GM23338 (cell line): ENCODE data around the gene MERTK. TPM values are rescaled to one million over a fixed set of nuclear protein-coding genes. Genes with fewer than 3 reads are reported as not detected.

Experiments
- ATAC-seq: fragments of 200-7000 bp; cut with Tn5 transposase; 3 replicates; pipeline ENCODE4 v1.9.1; 2020
- DNase-seq: peaks from one replicate; pipeline ENCODE4 v3.0.0-alpha.2; 2015; ENCODE audit warnings: low spot score
- H2AFZ ChIP-seq: fragments of 200-600 bp; sonication (generic); 2 replicates; pipeline ENCODE4 v1.8.0; 2016; ENCODE audit warnings: antibody characterized with exemption, mild to moderate bottlenecking, moderate library complexity
- H3F3A ChIP-seq: fragments of 200-600 bp; sonication (generic); replicated peaks from 2 replicates; pipeline ENCODE4 v1.8.0; 2017; ENCODE audit warnings: antibody characterized with exemption, mixed run types, low read depth
- H3K27ac ChIP-seq: fragments of 200-600 bp; sonication (generic); 2 replicates; pipeline ENCODE4 v1.6.1; 2016; ENCODE audit warnings: low read depth
- H3K27me3 ChIP-seq: fragments of 200-600 bp; sonication (generic); 2 replicates; pipeline ENCODE4 v1.8.0; 2016; ENCODE audit warnings: mild to moderate bottlenecking, mixed run types, moderate library complexity; ENCODE audit not compliant: insufficient read depth
- H3K36me3 ChIP-seq: fragments of 200-600 bp; sonication (generic); 2 replicates; pipeline ENCODE4 v1.8.0; 2016; ENCODE audit warnings: mild to moderate bottlenecking; ENCODE audit not compliant: insufficient read depth
- H3K4me1 ChIP-seq: fragments of 200-600 bp; sonication (generic); 2 replicates; pipeline ENCODE4 v1.8.0; 2016; ENCODE audit warnings: mild to moderate bottlenecking, moderate library complexity; ENCODE audit not compliant: insufficient read depth
- H3K4me2 ChIP-seq: fragments of 200-600 bp; sonication (generic); 2 replicates; pipeline ENCODE4 v1.7.1; 2017; ENCODE audit warnings: mixed run types
- H3K4me3 ChIP-seq: fragments of 200-600 bp; sonication (generic); 2 replicates; pipeline ENCODE4 v1.6.1; 2016; ENCODE audit warnings: mixed run types
- H3K79me2 ChIP-seq: fragments of 200-600 bp; sonication (generic); replicated peaks from 2 replicates; pipeline ENCODE4 v1.8.0; 2017; ENCODE audit warnings: mild to moderate bottlenecking; ENCODE audit not compliant: insufficient read depth
- H3K9me2 ChIP-seq: fragments of 200-600 bp; sonication (generic); 2 replicates; pipeline ENCODE4 v1.8.0; 2017; ENCODE audit not compliant: insufficient read depth
- H4K20me1 ChIP-seq: fragments of 200-600 bp; sonication (generic); replicated peaks from 2 replicates; pipeline ENCODE4 v1.8.0; 2017; ENCODE audit warnings: mild to moderate bottlenecking; ENCODE audit not compliant: insufficient read depth
- H3K27ac Mint-ChIP-seq: 2 replicates; pipeline ENCODE4 v1.8.0; 2020; ENCODE audit warnings: inconsistent platforms, mild to moderate bottlenecking, moderate library complexity, mixed read lengths
- H3K27me3 Mint-ChIP-seq: 3 replicates; pipeline ENCODE4 v1.8.0; 2022; ENCODE audit warnings: low read depth, mild to moderate bottlenecking, moderate library complexity, mixed read lengths, inconsistent platforms; ENCODE audit not compliant: insufficient read depth, poor library complexity
- H3K36me3 Mint-ChIP-seq: 3 replicates; pipeline ENCODE4 v1.8.0; 2021; ENCODE audit warnings: low read depth, mild to moderate bottlenecking, inconsistent platforms, moderate library complexity, mixed read lengths
- H3K4me1 Mint-ChIP-seq: 3 replicates; pipeline ENCODE4 v1.8.0; 2020; ENCODE audit warnings: mild to moderate bottlenecking, inconsistent platforms, mixed read lengths
- H3K4me3 Mint-ChIP-seq: 3 replicates; pipeline ENCODE4 v1.8.0; 2021; ENCODE audit warnings: moderate library complexity, mild to moderate bottlenecking, inconsistent platforms, mixed read lengths
- H3K9me3 Mint-ChIP-seq: 3 replicates; pipeline ENCODE4 v1.8.0; 2020; ENCODE audit warnings: moderate library complexity, mild to moderate bottlenecking, inconsistent platforms, mixed read lengths
- EZH2phosphoT487 ChIP-seq: fragments of 200-600 bp; sonication (generic); IDR thresholded peaks from one replicate; pipeline ENCODE4 v1.8.1; 2018; ENCODE audit warnings: antibody characterized with exemption; ENCODE audit not compliant: unreplicated experiment
- POLR2AphosphoS5 ChIP-seq: IDR thresholded peaks from 2 replicates; pipeline ENCODE4 v1.6.1; 2016; ENCODE audit warnings: antibody characterized with exemption, low read depth
- STAT1 ChIP-seq: IDR thresholded peaks from one replicate; pipeline ENCODE4 v1.6.1; 2016; ENCODE audit warnings: antibody characterized with exemption; ENCODE audit not compliant: unreplicated experiment
- polyA plus RNA-seq: library from polyadenylated mRNA; unstranded; fragments of >200 nt; fragmentation: Nextera tagmentation; extraction: Ambion mirVana; gene quantifications from 2 replicates; pipeline ENCODE4 v1.2.1, GENCODE V29; 2016
- total RNA-seq: library from RNA; depleted of rRNA; stranded (reverse); fragments of >200 nt; shearing (Covaris generic); gene quantifications from 2 replicates; pipeline ENCODE4 v1.2.3, GENCODE V29; 2014
- TF ChIP-seq, protein P1 (sequence below): fragments of 250-450 bp; sonication (Bioruptor Pico); IDR thresholded peaks from 2 replicates; pipeline ENCODE4 v1.5.0; 2020; ENCODE audit warnings: mild to moderate bottlenecking, moderate library complexity
- TF ChIP-seq, protein P2 (sequence below), 2 experiments: fragments of 200-600 bp in 1 of 2; sonication (generic) in 1 of 2; conservative IDR thresholded peaks; 2 replicates each; pipeline versions ENCODE4 v1.5.1 to v1.6.1; 2016 to 2017; ENCODE audit warnings: antibody characterized with exemption in 2 of 2, low read depth in 2 of 2, mild to moderate bottlenecking in 2 of 2, moderate library complexity in 1 of 2

Gene MERTK
- total and polyA plus RNA-seq, 2 experiments from 2014 or later: 3.0 to 9.0 TPM

DNA sequence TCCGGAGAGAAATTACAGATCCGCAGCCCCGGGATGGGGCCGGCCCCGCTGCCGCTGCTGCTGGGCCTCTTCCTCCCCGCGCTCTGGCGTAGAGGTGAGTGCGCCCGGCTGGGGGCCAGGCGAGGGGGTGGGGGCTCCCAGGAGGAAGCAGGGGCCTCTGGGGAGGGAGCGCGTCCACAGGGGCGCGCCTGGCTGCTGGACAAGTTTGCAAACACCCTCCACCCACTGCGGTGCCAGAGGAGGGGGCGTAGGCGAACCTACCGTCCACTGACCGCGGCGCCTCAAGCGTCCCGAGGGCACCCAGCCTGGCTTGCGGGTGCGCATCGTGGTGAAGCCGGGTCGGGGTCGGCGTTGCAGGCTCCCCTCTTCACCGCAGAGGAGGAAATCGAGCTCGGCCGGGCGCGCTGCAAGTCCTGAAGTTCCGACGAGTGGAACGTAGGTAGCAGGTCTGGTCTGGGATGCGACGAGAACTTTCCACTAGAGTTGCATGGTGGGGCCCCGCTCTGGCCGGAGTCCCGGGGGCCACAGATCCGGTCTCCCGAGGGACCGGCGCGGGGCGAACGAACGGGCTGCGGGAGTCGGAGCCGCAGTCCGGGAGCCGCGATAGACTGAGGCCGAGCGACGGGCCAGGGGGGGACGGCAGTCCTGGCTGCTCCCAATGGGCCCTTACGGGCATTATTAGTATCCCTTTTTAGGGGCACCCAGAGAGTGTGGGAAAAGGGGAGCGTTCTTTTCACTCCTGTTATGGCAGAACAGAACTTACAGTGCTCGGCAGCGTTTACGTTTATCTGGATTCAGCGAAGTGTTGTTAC is 502 bp downstream of the MERTK start (continued):
- TF ChIP-seq EZH2phosphoT487 (no peak), STAT1 (no peak)
- TF ChIP-seq, protein P1, sequence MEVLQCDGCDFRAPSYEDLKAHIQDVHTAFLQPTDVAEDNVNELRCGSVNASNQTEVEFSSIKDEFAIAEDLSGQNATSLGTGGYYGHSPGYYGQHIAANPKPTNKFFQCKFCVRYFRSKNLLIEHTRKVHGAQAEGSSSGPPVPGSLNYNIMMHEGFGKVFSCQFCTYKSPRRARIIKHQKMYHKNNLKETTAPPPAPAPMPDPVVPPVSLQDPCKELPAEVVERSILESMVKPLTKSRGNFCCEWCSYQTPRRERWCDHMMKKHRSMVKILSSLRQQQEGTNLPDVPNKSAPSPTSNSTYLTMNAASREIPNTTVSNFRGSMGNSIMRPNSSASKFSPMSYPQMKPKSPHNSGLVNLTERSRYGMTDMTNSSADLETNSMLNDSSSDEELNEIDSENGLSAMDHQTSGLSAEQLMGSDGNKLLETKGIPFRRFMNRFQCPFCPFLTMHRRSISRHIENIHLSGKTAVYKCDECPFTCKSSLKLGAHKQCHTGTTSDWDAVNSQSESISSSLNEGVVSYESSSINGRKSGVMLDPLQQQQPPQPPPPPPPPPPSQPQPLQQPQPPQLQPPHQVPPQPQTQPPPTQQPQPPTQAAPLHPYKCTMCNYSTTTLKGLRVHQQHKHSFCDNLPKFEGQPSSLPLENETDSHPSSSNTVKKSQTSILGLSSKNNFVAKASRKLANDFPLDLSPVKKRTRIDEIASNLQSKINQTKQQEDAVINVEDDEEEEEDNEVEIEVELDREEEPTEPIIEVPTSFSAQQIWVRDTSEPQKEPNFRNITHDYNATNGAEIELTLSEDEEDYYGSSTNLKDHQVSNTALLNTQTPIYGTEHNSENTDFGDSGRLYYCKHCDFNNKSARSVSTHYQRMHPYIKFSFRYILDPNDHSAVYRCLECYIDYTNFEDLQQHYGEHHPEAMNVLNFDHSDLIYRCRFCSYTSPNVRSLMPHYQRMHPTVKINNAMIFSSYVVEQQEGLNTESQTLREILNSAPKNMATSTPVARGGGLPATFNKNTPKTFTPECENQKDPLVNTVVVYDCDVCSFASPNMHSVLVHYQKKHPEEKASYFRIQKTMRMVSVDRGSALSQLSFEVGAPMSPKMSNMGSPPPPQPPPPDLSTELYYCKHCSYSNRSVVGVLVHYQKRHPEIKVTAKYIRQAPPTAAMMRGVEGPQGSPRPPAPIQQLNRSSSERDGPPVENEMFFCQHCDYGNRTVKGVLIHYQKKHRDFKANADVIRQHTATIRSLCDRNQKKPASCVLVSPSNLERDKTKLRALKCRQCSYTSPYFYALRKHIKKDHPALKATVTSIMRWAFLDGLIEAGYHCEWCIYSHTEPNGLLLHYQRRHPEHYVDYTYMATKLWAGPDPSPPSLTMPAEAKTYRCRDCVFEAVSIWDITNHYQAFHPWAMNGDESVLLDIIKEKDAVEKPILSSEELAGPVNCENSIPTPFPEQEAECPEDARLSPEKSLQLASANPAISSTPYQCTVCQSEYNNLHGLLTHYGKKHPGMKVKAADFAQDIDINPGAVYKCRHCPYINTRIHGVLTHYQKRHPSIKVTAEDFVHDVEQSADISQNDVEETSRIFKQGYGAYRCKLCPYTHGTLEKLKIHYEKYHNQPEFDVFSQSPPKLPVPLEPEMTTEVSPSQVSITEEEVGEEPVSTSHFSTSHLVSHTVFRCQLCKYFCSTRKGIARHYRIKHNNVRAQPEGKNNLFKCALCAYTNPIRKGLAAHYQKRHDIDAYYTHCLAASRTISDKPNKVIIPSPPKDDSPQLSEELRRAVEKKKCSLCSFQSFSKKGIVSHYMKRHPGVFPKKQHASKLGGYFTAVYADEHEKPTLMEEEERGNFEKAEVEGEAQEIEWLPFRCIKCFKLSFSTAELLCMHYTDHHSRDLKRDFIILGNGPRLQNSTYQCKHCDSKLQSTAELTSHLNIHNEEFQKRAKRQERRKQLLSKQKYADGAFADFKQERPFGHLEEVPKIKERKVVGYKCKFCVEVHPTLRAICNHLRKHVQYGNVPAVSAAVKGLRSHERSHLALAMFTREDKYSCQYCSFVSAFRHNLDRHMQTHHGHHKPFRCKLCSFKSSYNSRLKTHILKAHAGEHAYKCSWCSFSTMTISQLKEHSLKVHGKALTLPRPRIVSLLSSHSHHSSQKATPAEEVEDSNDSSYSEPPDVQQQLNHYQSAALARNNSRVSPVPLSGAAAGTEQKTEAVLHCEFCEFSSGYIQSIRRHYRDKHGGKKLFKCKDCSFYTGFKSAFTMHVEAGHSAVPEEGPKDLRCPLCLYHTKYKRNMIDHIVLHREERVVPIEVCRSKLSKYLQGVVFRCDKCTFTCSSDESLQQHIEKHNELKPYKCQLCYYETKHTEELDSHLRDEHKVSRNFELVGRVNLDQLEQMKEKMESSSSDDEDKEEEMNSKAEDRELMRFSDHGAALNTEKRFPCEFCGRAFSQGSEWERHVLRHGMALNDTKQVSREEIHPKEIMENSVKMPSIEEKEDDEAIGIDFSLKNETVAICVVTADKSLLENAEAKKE (CRISPR knock-in tag): no peak

DNA sequence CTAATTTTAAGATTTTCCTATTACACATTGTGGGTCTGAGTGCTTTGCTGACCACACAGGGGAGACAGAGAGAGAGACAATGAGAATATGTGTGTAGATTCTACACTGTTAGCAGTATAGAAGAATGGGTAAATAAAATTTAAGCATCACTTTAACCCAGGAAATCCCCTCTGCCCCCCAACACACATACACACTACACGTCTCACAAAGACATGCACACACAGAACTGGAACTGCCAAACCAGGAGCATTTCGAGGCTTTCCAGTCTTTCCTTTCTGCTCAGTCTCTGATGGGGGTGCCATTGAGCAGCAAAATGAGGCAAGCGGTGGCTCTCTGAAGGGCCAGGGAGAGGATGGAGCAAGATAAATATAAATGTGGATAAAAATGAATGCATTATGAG is 2.5 kb downstream of the MERTK start:
- Mint-ChIP-seq H3K4me1 (peaks cover 41% of the 10 kb centered on the region), H3K27me3 (peaks cover 21% of the 10 kb centered on the region), H3K27ac (no peak overlapping the region), H3K4me3 (no peak overlapping the region), H3K9me3 (no peaks in the 10 kb centered on the region), H3K36me3 (no peaks in the 10 kb centered on the region; the same call in 2 of the 3 replicates)
- Histone ChIP-seq H3K4me2 (0 out of 2 replicates have a peak overlapping the region, but pooled peaks have one; percentile 23), H3K79me2 (no peaks in the 10 kb centered on the region; the same call in 1 of the 2 replicates), H3K4me1 (peaks cover 41% of the 10 kb centered on the region), H4K20me1 (peaks cover 9% of the 10 kb centered on the region; the same call in 1 of the 2 replicates), H3K4me3 (no peak overlapping the region), H3K36me3 (no peaks in the 10 kb centered on the region), H3K27ac (no peak overlapping the region), H3K9me2 (no peaks in the 10 kb centered on the region), H2AFZ (no peak overlapping the region), H3K27me3 (peaks cover 28% of the 10 kb centered on the region), H3F3A (no peaks in the 10 kb centered on the region; the same call in 1 of the 2 replicates)
- ATAC-seq (no peak), DNase-seq (peak; percentile 51)
- TF ChIP-seq POLR2AphosphoS5: no peak
- TF ChIP-seq, protein P2, sequence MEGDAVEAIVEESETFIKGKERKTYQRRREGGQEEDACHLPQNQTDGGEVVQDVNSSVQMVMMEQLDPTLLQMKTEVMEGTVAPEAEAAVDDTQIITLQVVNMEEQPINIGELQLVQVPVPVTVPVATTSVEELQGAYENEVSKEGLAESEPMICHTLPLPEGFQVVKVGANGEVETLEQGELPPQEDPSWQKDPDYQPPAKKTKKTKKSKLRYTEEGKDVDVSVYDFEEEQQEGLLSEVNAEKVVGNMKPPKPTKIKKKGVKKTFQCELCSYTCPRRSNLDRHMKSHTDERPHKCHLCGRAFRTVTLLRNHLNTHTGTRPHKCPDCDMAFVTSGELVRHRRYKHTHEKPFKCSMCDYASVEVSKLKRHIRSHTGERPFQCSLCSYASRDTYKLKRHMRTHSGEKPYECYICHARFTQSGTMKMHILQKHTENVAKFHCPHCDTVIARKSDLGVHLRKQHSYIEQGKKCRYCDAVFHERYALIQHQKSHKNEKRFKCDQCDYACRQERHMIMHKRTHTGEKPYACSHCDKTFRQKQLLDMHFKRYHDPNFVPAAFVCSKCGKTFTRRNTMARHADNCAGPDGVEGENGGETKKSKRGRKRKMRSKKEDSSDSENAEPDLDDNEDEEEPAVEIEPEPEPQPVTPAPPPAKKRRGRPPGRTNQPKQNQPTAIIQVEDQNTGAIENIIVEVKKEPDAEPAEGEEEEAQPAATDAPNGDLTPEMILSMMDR (conservative IDR thresholded peaks at IDR 0.05; ENCODE audit: low read depth in 2 of 2): peak; percentile 56 to 67
